OCI-LY1 (cell line): ENCODE data around the gene ADAMTS12.

Source experiments
- EZH2 ChIP-seq: fragments of 200-600 bp; sonication (generic), shearing (Covaris generic); IDR thresholded peaks from 2 replicates; pipeline ENCODE4 v1.8.0; 2017; ENCODE audit warnings: borderline replicate concordance, mixed run types, mild to moderate bottlenecking, antibody characterized with exemption, low read length, moderate library complexity, mixed read lengths
- TF ChIP-seq, protein P1 (sequence below): fragments of 200-600 bp; sonication (generic), shearing (Covaris generic); IDR thresholded peaks from 2 replicates; pipeline ENCODE4 v1.5.1; 2017; ENCODE audit warnings: mild to moderate bottlenecking, antibody characterized with exemption, low read length, moderate library complexity, mixed read lengths

DNA sequence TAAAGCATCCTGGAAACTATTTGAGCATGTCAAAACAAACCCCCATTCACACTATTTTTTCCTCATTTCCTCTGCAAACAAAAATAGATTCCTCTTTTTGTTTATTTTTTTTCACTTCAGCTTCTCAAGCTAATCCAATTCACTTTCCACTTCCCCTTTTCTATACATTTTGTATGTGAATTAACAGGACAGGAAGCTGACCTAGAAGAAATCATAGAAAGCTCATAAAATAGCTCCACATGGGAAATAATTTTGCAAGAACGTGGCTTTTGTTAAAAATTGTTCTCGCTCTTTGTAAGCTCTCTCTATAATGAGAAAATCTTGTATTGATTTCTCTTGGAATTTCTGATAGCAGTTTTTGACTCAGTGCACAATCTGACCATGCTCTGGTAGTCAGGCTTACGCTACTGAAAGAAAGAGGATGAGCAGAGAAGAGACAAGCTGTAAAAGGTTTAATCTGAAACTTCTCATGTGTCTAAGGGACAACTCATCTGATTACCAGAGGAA lies 215.8 kb downstream of the ADAMTS12 start:
- TF ChIP-seq EZH2 = no peak
- TF ChIP-seq, protein P1, sequence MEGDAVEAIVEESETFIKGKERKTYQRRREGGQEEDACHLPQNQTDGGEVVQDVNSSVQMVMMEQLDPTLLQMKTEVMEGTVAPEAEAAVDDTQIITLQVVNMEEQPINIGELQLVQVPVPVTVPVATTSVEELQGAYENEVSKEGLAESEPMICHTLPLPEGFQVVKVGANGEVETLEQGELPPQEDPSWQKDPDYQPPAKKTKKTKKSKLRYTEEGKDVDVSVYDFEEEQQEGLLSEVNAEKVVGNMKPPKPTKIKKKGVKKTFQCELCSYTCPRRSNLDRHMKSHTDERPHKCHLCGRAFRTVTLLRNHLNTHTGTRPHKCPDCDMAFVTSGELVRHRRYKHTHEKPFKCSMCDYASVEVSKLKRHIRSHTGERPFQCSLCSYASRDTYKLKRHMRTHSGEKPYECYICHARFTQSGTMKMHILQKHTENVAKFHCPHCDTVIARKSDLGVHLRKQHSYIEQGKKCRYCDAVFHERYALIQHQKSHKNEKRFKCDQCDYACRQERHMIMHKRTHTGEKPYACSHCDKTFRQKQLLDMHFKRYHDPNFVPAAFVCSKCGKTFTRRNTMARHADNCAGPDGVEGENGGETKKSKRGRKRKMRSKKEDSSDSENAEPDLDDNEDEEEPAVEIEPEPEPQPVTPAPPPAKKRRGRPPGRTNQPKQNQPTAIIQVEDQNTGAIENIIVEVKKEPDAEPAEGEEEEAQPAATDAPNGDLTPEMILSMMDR = no peak
